Mucosa of descending colon (tissue), 3 donors: ENCODE results near the gene GLRA1. TPM values are rescaled to one million over a fixed set of nuclear protein-coding genes. Genes with fewer than 3 reads are reported as not detected.

Source experiments
- ATAC-seq: fragments of 200-7000 bp; cut with Tn5 transposase; one replicate; pipeline ENCODE4 v1.9.1; 2020; ENCODE audit warnings: mild to moderate bottlenecking, moderate library complexity
- DNase-seq, 3 donors: peaks; one replicate each; pipeline ENCODE4 v3.0.0-alpha.2; 2020
- H3K36me3 ChIP-seq: fragments of 200-600 bp; one replicate; pipeline ENCODE4 v1.8.0; 2021; ENCODE audit warnings: low read depth, mild to moderate bottlenecking
- H3K4me1 ChIP-seq: fragments of 200-600 bp; one replicate; pipeline ENCODE4 v1.8.0; 2021; ENCODE audit warnings: low read depth, mild to moderate bottlenecking
- H3K4me3 ChIP-seq: fragments of 200-600 bp; one replicate; pipeline ENCODE4 v1.8.0; 2021; ENCODE audit warnings: mild to moderate bottlenecking
- H3K9me3 ChIP-seq: fragments of 200-600 bp; one replicate; pipeline ENCODE4 v1.8.0; 2021; ENCODE audit warnings: mild to moderate bottlenecking
- intact Hi-C, 2 donors: fragments of 100-400 bp; cut with DNase I in 1 of 2; cut with micrococcal nuclease in 1 of 2; formaldehyde crosslinking; loops; one replicate each; pipeline versions ENCODE4 v1.11.0 to v1.11.1; 2022; cut with DNase I, micrococcal nuclease
- total RNA-seq, 3 donors: library from RNA; stranded (reverse); fragmentation: NEBNext Ultra II Directional in 2 of 3; extraction: Animal tissue kit (Norgen Biotek cat#: 25700) in 2 of 3; gene quantifications; one replicate each; pipeline versions ENCODE4 v1.2.1 to v1.2.4, GENCODE V29; 2021 to 2023
- TF ChIP-seq, protein P1 (sequence below): fragments of 200-600 bp; IDR thresholded peaks from one replicate; pipeline ENCODE4 v1.8.0; 2022; ENCODE audit warnings: antibody characterized with exemption, mild to moderate bottlenecking
- donor health status: DM: no; HTN: no; CAD: no; lungs with moderate emphysema.
- donor health status: DM: no; HTN: no; CAD: no.
- donor health status: DM: no; HTN: yes; CAD: no.

GLRA1 gene
- total RNA-seq, 3 donors from 2014 or later, result not detected

DNA sequence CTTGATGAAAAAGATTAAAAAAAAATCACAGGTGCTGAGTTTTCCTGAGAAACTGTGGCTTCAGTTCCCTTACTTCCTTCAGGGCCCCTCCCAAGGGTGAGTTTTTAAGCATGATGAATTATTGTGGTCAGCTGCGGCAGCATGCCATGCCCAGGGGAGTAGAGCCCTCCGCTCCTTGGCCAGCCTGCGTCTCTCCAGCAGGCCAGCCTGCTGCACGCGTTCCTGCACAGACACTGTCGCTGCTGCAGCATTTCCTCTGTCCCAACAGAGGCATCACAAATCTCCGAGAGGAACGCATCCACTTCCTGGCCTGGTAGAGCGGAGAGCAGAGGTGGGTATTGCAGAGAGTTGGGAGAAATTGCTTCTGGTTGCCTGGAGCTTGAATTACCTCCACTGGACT, 26.1 kb upstream of the GLRA1 start:
- TF ChIP-seq, protein P1, sequence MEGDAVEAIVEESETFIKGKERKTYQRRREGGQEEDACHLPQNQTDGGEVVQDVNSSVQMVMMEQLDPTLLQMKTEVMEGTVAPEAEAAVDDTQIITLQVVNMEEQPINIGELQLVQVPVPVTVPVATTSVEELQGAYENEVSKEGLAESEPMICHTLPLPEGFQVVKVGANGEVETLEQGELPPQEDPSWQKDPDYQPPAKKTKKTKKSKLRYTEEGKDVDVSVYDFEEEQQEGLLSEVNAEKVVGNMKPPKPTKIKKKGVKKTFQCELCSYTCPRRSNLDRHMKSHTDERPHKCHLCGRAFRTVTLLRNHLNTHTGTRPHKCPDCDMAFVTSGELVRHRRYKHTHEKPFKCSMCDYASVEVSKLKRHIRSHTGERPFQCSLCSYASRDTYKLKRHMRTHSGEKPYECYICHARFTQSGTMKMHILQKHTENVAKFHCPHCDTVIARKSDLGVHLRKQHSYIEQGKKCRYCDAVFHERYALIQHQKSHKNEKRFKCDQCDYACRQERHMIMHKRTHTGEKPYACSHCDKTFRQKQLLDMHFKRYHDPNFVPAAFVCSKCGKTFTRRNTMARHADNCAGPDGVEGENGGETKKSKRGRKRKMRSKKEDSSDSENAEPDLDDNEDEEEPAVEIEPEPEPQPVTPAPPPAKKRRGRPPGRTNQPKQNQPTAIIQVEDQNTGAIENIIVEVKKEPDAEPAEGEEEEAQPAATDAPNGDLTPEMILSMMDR, result no peak
- Histone ChIP-seq H3K4me3 (no peak overlapping the region), H3K36me3 (no peaks in the 10 kb centered on the region), H3K9me3 (no peaks in the 10 kb centered on the region), H3K4me1 (no peaks in the 10 kb centered on the region)
- no peak for DNase-seq
- no peak for ATAC-seq
- intact Hi-C loops, result no loop called here

DNA sequence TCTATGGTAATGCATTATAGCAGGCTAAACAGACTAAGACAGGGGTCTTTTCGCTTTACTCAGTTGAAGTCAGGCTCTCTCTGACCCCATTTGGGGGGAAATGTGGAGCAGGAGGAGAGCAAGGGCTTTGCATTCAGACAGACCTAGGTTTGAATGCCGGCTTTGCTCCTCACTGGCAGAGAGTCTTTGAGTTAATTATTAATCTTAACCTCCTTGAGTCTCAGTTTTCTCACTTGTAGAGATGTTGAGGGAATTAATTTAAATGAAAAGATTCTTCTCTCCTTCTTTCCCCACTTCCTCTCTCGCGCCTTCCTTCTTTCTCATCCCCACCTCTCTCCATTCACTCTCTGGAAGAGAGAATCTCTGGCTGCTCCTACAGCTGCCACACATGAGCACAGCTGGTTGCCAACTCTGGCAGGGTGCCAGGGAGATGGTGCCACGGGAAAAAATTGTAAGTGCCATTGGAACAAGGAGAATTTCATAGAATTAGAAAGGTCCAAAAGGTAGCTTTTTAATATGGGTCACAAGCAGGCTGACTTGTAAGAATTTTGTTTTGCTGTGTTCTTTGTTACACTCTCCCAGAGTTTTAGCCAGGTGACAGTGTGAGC, 25.2 kb upstream of the GLRA1 start:
- intact Hi-C loops, result no loop called here
- Histone ChIP-seq H3K4me3 (no peak overlapping the region), H3K9me3 (no peaks in the 10 kb centered on the region), H3K36me3 (no peaks in the 10 kb centered on the region), H3K4me1 (no peaks in the 10 kb centered on the region)
- DNase-seq (no peak), ATAC-seq (no peak)
- TF ChIP-seq, protein P1, result no peak

DNA sequence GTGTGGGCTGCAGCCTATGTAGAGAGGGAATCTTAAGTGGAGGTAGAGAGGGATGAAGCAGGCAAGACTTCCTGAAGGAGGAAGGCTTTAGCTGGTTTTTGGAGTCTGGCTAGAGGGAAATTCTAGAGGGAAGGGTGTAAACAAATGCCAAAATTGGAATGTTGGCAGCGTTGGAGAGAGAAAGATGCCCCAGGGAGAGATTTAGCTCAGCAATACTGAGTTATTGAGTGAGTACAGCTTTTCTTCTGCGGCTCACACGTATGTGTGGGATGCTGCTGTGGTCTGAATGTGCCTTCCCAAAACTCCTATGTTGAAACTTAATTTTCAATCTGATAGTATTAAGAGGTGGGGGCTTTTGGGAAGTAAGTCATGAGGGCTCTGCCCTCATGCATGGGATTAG, 24.5 kb upstream of the GLRA1 start:
- intact Hi-C loops, result no loop called here
- no peaks in the 10 kb centered on the region for H3K36me3 ChIP-seq
- no peak for ATAC-seq
- H3K4me1 ChIP-seq, result no peaks in the 10 kb centered on the region
- H3K9me3 ChIP-seq, result no peaks in the 10 kb centered on the region
- TF ChIP-seq, protein P1, result no peak
- DNase-seq, result no peak
- no peak overlapping the region for H3K4me3 ChIP-seq

DNA sequence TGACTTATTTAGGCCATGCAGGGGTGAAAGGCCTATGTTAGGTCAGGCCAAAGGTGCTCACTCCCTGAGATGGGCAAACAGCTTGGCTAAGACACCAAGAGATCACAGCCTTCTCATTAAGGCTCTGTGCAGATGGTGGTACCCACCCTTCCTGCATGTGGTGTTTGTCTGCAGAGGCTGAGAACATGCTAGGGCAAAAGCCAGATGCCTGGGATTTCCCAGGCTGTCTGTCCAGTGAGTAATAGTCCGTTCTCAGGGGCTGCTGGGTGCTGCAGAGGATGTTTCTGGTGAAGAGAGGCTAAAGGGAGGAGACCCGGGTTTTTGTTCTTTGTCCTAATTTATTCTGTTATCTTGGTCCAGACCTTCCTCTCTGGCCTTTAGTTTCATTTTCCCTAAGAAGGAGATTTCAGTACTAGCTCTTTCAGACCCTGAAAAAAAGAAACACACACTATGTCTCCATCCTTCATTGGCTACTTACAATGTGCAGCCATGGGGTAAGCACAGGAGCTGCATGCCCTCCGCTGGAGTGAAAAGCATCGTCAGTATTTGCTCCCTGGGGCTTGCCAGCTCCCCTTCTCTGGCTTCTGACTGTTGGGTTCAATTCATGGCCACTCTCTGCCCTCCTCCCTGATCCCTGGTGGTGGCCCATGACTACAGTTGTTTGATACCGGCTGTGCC, 23.4 kb upstream of the GLRA1 start:
- no peaks in the 10 kb centered on the region for H3K4me1 ChIP-seq
- ATAC-seq (no peak), DNase-seq (no peak)
- H3K4me3 ChIP-seq, result no peak overlapping the region
- H3K36me3 ChIP-seq, result no peaks in the 10 kb centered on the region
- intact Hi-C loops, result no loop called here
- H3K9me3 ChIP-seq, result no peaks in the 10 kb centered on the region
- TF ChIP-seq, protein P1, result no peak

DNA sequence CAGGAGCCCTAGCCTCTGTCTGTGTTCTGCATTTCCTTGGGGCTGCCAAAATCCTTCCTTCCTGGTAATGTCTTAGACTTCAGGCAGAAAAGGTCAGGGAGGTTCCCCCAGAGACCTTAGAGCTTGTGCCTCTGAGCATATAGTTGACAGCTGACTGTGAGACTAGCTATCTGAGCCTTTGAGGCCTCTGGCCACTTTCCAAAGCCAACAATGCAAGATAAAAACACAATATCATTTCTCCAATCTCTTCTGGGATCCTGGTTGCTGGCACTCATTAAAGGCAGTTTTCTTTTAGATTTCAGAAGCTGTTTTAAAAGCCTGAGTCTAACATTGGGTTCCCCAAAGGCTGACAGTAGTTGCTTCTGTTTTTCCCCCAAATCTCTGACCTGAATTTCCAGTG, 13.2 kb upstream of the GLRA1 start:
- intact Hi-C loops, result no loop called here
- Histone ChIP-seq H3K4me1 (no peaks in the 10 kb centered on the region), H3K4me3 (no peak overlapping the region), H3K9me3 (no peaks in the 10 kb centered on the region), H3K36me3 (no peaks in the 10 kb centered on the region)
- TF ChIP-seq, protein P1, result no peak
- no peak for DNase-seq
- ATAC-seq, result no peak
